Stimulated activated CD4-positive, alpha-beta T cell treated with anti-CD3 and anti-CD28 coated beads, TNF-alpha, amount 100 ng/mL, for 24 hours (primary cell): Measurements from ENCODE around the gene SERPINB13.
"Not testable (repeated sequence)": the region's sequence is repeated elsewhere in the genome, so short reads cannot be mapped to it uniquely, and the experiment has no call there.

Experiments
- DNase-seq, 3 experiments: peaks; one replicate each; pipeline ENCODE4 v3.0.0-alpha.2; 2020; ENCODE audit warnings: low read depth in 3 of 3

Gene SERPINB13

GRCh38 chr18:63590966-63591695, 4.0 kb downstream of the SERPINB13 start:
- DNase-seq = no peak

- no peak for DNase-seq
These were observed 4.6 kb downstream of the SERPINB13 start for GRCh38 chr18:63591725-63592124.

GRCh38 chr18:63592471-63592870, 5.3 kb downstream of the SERPINB13 start:
- DNase-seq = no peak

GRCh38 chr18:63596964-63597363, 9.8 kb downstream of the SERPINB13 start:
- DNase-seq = no peak

- DNase-seq = no peak
These were observed 16.2 kb downstream of the SERPINB13 start for GRCh38 chr18:63603355-63603754.

- no peak for DNase-seq
These were observed 16.6 kb downstream of the SERPINB13 start for GRCh38 chr18:63603772-63604171.

GRCh38 chr18:63604791-63605567, 17.8 kb downstream of the SERPINB13 start:
- no peak for DNase-seq

- no peak for DNase-seq
These were observed 19.4 kb downstream of the SERPINB13 start for GRCh38 chr18:63606526-63606925.

GRCh38 chr18:63613420-63613819, 26.3 kb downstream of the SERPINB13 start:
- no peak for DNase-seq

- DNase-seq = no peak
These were observed 30.1 kb downstream of the SERPINB13 start for GRCh38 chr18:63617049-63617914.

- no peak for DNase-seq
These were observed 30.7 kb downstream of the SERPINB13 start for GRCh38 chr18:63617915-63618234.

GRCh38 chr18:63619661-63620060, 32.5 kb downstream of the SERPINB13 start:
- no peak for DNase-seq

- no peak for DNase-seq
These were observed 37.7 kb downstream of the SERPINB13 start for GRCh38 chr18:63624863-63625262.

- no peak for DNase-seq
These were observed 39.3 kb downstream of the SERPINB13 start for GRCh38 chr18:63626431-63626830.

GRCh38 chr18:63627819-63628218, 40.7 kb downstream of the SERPINB13 start:
- no peak for DNase-seq

- no peak for DNase-seq
These were observed 50.6 kb downstream of the SERPINB13 start for GRCh38 chr18:63637703-63638102.

GRCh38 chr18:63641157-63641680, 54.1 kb downstream of the SERPINB13 start:
- not testable (repeated sequence) for DNase-seq

GRCh38 chr18:63642668-63643356, 55.7 kb downstream of the SERPINB13 start:
- DNase-seq = not testable (repeated sequence)

- not testable (repeated sequence) for DNase-seq
These were observed 57.0 kb downstream of the SERPINB13 start, which contains the start of gene SERPINB4 for GRCh38 chr18:63644142-63644541. TSS of gene SERPINB4 (minus strand) at chr18:63644256. CDS start at chr18:63643577, 679 bp downstream.

GRCh38 chr18:63644694-63645093, 57.6 kb downstream of the SERPINB13 start:
- DNase-seq = not testable (repeated sequence)

GRCh38 chr18:63646936-63647335, 59.8 kb downstream of the SERPINB13 start:
- DNase-seq = no peak
